CD14-positive monocyte (primary cell): ENCODE results near the gene PABPN1L. TPM values are rescaled to one million over a fixed set of nuclear protein-coding genes. Genes with fewer than 3 reads are reported as not detected.

Source experiments
- DNase-seq, 3 donors: peaks; one replicate each; pipeline ENCODE4 v3.0.0-alpha.2; 2011 to 2022
- H2AFZ ChIP-seq: 2 replicates; pipeline ENCODE4 v1.6.0; 2012; ENCODE audit warnings: mild to moderate bottlenecking, low read depth, low read length, inconsistent platforms; ENCODE audit not compliant: insufficient read depth, poor library complexity, severe bottlenecking
- H3K27ac ChIP-seq, 2 donors: 1 replicate in 1 of 2; 2 replicates in 1 of 2; pipeline ENCODE4 v1.5.1; 2012 to 2013; ENCODE audit warnings: low read length in 2 of 2, control low read depth in 1 of 2, inconsistent platforms in 1 of 2, low read depth in 1 of 2, mild to moderate bottlenecking in 1 of 2
- H3K27me3 ChIP-seq, 2 donors: one replicate each; pipeline versions ENCODE4 v1.6.0 to v1.6.1; 2011 to 2013; ENCODE audit warnings: low read length in 2 of 2; ENCODE audit not compliant: control insufficient read depth in 2 of 2, insufficient read depth in 2 of 2
- H3K36me3 ChIP-seq, 2 donors: replicated peaks in 1 of 2; 1 replicate in 1 of 2; 2 replicates in 1 of 2; pipeline versions ENCODE4 v1.5.1 to v1.6.1; 2012 to 2013; ENCODE audit warnings: low read length in 2 of 2, control low read depth in 1 of 2, inconsistent platforms in 1 of 2, mild to moderate bottlenecking in 1 of 2; ENCODE audit not compliant: insufficient read depth in 2 of 2, control insufficient read depth in 1 of 2
- H3K4me1 ChIP-seq, 2 donors: 1 replicate in 1 of 2; 2 replicates in 1 of 2; pipeline versions ENCODE4 v1.5.1 to v1.6.1; 2012 to 2013; ENCODE audit warnings: low read length in 2 of 2, control low read depth in 1 of 2, inconsistent platforms in 1 of 2, mild to moderate bottlenecking in 1 of 2, moderate library complexity in 1 of 2; ENCODE audit not compliant: insufficient read depth in 2 of 2, control insufficient read depth in 1 of 2
- H3K4me2 ChIP-seq: replicated peaks from 2 replicates; pipeline ENCODE3; 2012; ENCODE audit warnings: low read length, moderate library complexity, mild to moderate bottlenecking; ENCODE audit not compliant: poor library complexity, severe bottlenecking; ENCODE audit errors: extremely low read depth
- H3K4me3 ChIP-seq, 3 experiments: fragments of 200-600 bp in 1 of 3; sonication (generic) in 1 of 3; replicated peaks in 1 of 3; 1 replicate in 2 of 3; 2 replicates in 1 of 3; pipeline ENCODE4 v1.5.1; 2011 to 2013; ENCODE audit warnings: low read length in 3 of 3, mild to moderate bottlenecking in 3 of 3, control low read depth in 2 of 3, low read depth in 2 of 3, inconsistent platforms in 1 of 3, moderate library complexity in 1 of 3
- H3K79me2 ChIP-seq: 2 replicates; pipeline ENCODE4 v1.6.0; 2012; ENCODE audit warnings: mild to moderate bottlenecking, control low read depth, inconsistent platforms, low read length, moderate library complexity; ENCODE audit not compliant: insufficient read depth
- H3K9ac ChIP-seq: 2 replicates; pipeline ENCODE4 v1.6.0; 2017; ENCODE audit warnings: low read length, mild to moderate bottlenecking; ENCODE audit not compliant: insufficient read depth, poor library complexity, severe bottlenecking
- H3K9me3 ChIP-seq, 2 donors: replicated peaks in 1 of 2; 1 replicate in 1 of 2; 2 replicates in 1 of 2; pipeline versions ENCODE4 v1.5.1 to v1.6.1; 2012 to 2013; ENCODE audit warnings: low read length in 2 of 2, control low read depth in 1 of 2; ENCODE audit not compliant: control insufficient read depth in 1 of 2, insufficient read depth in 1 of 2
- H4K20me1 ChIP-seq: 2 replicates; pipeline ENCODE4 v1.6.0; 2012; ENCODE audit warnings: mild to moderate bottlenecking, low read length, control low read depth, moderate library complexity; ENCODE audit not compliant: insufficient read depth
- H3K27ac Mint-ChIP-seq, 7 donors: one replicate each; pipeline ENCODE4 v1.8.0; 2020; ENCODE audit warnings: mild to moderate bottlenecking in 7 of 7, mixed read lengths in 7 of 7, moderate library complexity in 6 of 7, inconsistent platforms in 2 of 7
- H3K27me3 Mint-ChIP-seq, 3 donors: one replicate each; pipeline ENCODE4 v1.8.0; 2021 to 2022; ENCODE audit warnings: low read depth in 3 of 3, mild to moderate bottlenecking in 3 of 3, mixed read lengths in 3 of 3, moderate library complexity in 3 of 3, inconsistent platforms in 1 of 3
- H3K36me3 Mint-ChIP-seq, 2 donors: one replicate each; pipeline ENCODE4 v1.8.0; 2020; ENCODE audit warnings: mixed read lengths in 2 of 2, inconsistent platforms in 1 of 2, mild to moderate bottlenecking in 1 of 2
- H3K4me1 Mint-ChIP-seq: one replicate; pipeline ENCODE4 v1.8.0; 2020; ENCODE audit warnings: mild to moderate bottlenecking, mixed read lengths
- H3K4me3 Mint-ChIP-seq, 2 donors: one replicate each; pipeline ENCODE4 v1.8.0; 2020; ENCODE audit warnings: mild to moderate bottlenecking in 2 of 2, mixed read lengths in 2 of 2, moderate library complexity in 1 of 2
- H3K9me3 Mint-ChIP-seq, 7 donors: one replicate each; pipeline ENCODE4 v1.8.0; 2020 to 2022; ENCODE audit warnings: mixed read lengths in 7 of 7, mild to moderate bottlenecking in 6 of 7, moderate library complexity in 6 of 7, inconsistent platforms in 2 of 7
- CTCF ChIP-seq: fragments of 200-600 bp; IDR thresholded peaks from one replicate; pipeline ENCODE4 v1.8.0; 2022; ENCODE audit warnings: antibody characterized with exemption, mild to moderate bottlenecking
- WGBS: methylation state at CpG from one replicate; pipeline ENCODE4 v1.1.5; 2013; ENCODE audit warnings: missing lambda C conversion rate; ENCODE audit not compliant: insufficient coverage; 5-methylcytosine and 5-hydroxymethylcytosine counted together
- intact Hi-C, 2 donors: fragments of 100-400 bp; cut with micrococcal nuclease; formaldehyde crosslinking; loops; one replicate each; pipeline versions ENCODE4 v1.15.0 to v1.15.1; 2023
- polyA plus RNA-seq, 3 donors: library from polyadenylated mRNA; depleted of rRNA in 1 of 3; unstranded in 2 of 3; stranded (reverse) in 1 of 3; fragments of 300-500 nt in 2 of 3; fragments of >200 nt in 1 of 3; fragmentation: Illumina TruSeq in 2 of 3; gene quantifications; 1 replicate in 2 of 3; 2 replicates in 1 of 3; pipeline ENCODE4 v1.2.3, GENCODE V29; 2012 to 2021

The PABPN1L gene
- polyA plus RNA-seq, 3 donors, result 0.39 TPM; not detected in 2

- intact Hi-C loops, result loop anchor here (10.0 kb wide), 2 partner anchors 361 to 651 kb away; partner anchors contain the start of genes SPG7 (in 1 of the 2) and ZNF778 (in 1 of the 2)
- Histone ChIP-seq H3K79me2 (peaks cover 46% of the 10 kb centered on the region), H3K27me3 (no peaks in the 10 kb centered on the region), H3K9me3 (no peaks in the 10 kb centered on the region), H3K36me3 (peaks cover 15 to 19% of the 10 kb centered on the region in 2 donors), H2AFZ (no peak overlapping the region), H3K4me1 (peaks cover 46 to 51% of the 10 kb centered on the region in 2 donors), H3K27ac (peak overlapping the region; percentile 70 to 87), H4K20me1 (peaks cover 72% of the 10 kb centered on the region), H3K9ac (no peak overlapping the region), H3K4me3 (peak overlapping the region in 1 of 3 experiments; percentile 73), H3K4me2 (peak overlapping the region; percentile 100)
- DNase-seq, result peak; percentile 62 to 64 (median 64)
- peaks cover 0 to 2% (median 0%) of the 10 kb centered on the region in 7 donors for H3K9me3 Mint-ChIP-seq
- peak overlapping the region; percentile 37 to 65 for H3K4me3 Mint-ChIP-seq
- H3K27ac Mint-ChIP-seq, result peak overlapping the region; percentile 63 to 96 (median 76)
- WGBS, result 70% methylated on average over 11 of the region's 17 CpGs
- no peak for TF ChIP-seq CTCF
- H3K4me1 Mint-ChIP-seq, result peaks cover 50% of the 10 kb centered on the region
- H3K27me3 Mint-ChIP-seq, result peaks cover 0 to 2% (median 0%) of the 10 kb centered on the region in 3 donors
- H3K36me3 Mint-ChIP-seq, result peaks cover 20 to 38% of the 10 kb centered on the region in 2 donors
Measured at GRCh38 chr16:88853325-88853941, 13.0 kb downstream of the PABPN1L start.

DNA sequence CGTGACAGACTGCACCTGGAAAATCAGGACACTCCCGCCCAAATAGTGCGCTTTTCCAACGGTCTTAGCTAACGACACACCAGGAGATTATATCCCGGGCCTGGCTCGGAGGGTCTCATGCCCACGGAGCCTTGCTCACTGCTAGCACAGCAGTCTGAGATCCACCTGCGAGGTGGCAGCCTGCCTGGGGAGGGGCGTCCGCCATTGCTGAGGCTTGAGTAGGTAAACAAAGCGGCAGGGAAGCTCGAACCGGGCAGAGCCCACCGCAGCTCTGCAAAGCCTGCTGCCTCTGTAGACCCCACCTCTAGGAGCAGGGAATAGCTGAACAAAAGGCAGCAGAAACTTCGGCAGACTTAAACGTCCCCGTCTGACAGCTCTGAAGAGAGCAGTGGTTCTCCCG lies 14.8 kb downstream of the PABPN1L start:
- DNase-seq, result no peak
- H3K4me1 Mint-ChIP-seq, result peaks cover 40% of the 10 kb centered on the region
- no peak for TF ChIP-seq CTCF
- no peak overlapping the region for H3K9ac ChIP-seq
- H3K27ac ChIP-seq, result no peak overlapping the region
- H3K36me3 Mint-ChIP-seq, result peaks cover 26 to 46% of the 10 kb centered on the region in 2 donors
- no peak overlapping the region for H3K4me2 ChIP-seq
- peaks cover 35% of the 10 kb centered on the region for H3K79me2 ChIP-seq
- peaks cover 37 to 38% of the 10 kb centered on the region in 2 donors for H3K4me1 ChIP-seq
- peaks cover 0 to 2% (median 0%) of the 10 kb centered on the region in 3 donors for H3K27me3 Mint-ChIP-seq
- no peaks in the 10 kb centered on the region for H3K9me3 Mint-ChIP-seq
- 98% methylated on average over 19 of the region's 19 CpGs for WGBS
- no peak overlapping the region for H3K4me3 ChIP-seq
- no peak overlapping the region for H3K27ac Mint-ChIP-seq
- intact Hi-C loops, result loop anchor here (10.0 kb wide), 2 partner anchors 363 to 653 kb away; partner anchors contain the start of genes SPG7 (in 1 of the 2) and ZNF778 (in 1 of the 2)
- H2AFZ ChIP-seq, result no peak overlapping the region
- H3K9me3 ChIP-seq, result no peaks in the 10 kb centered on the region
- peaks cover 83% of the 10 kb centered on the region for H4K20me1 ChIP-seq
- no peak overlapping the region for H3K4me3 Mint-ChIP-seq
- no peaks in the 10 kb centered on the region for H3K27me3 ChIP-seq
- peaks cover 22 to 24% of the 10 kb centered on the region in 2 donors for H3K36me3 ChIP-seq
